Loucy (cell line): ENCODE measurements around the gene EPAS1.

Experiments
- H2AFZ ChIP-seq: fragments of 200-600 bp; sonication (generic); 2 replicates; pipeline ENCODE4 v1.6.0; 2016; ENCODE audit warnings: antibody characterized with exemption, mild to moderate bottlenecking, low read length, moderate library complexity
- H3F3A ChIP-seq: fragments of 200-600 bp; 2 replicates; pipeline ENCODE4 v1.6.0; 2016; ENCODE audit warnings: antibody characterized with exemption, low read depth, mild to moderate bottlenecking
- H3K27me3 ChIP-seq: fragments of 200-600 bp; sonication (generic); 2 replicates; pipeline ENCODE4 v1.6.1; 2014; ENCODE audit warnings: low read length, mild to moderate bottlenecking; ENCODE audit not compliant: insufficient read depth, poor library complexity, severe bottlenecking
- H3K36me3 ChIP-seq: fragments of 200-600 bp; sonication (generic); 2 replicates; pipeline ENCODE4 v1.6.1; 2016; ENCODE audit warnings: low read length; ENCODE audit not compliant: insufficient read depth
- H3K4me1 ChIP-seq: fragments of 200-600 bp; sonication (generic); 2 replicates; pipeline ENCODE4 v1.5.1; 2014; ENCODE audit warnings: low read length, mild to moderate bottlenecking; ENCODE audit not compliant: insufficient read depth, poor library complexity, severe bottlenecking
- H3K4me2 ChIP-seq: fragments of 200-600 bp; sonication (generic); 2 replicates; pipeline ENCODE4 v1.6.0; 2014; ENCODE audit warnings: antibody characterized with exemption, low read length, low read depth, mild to moderate bottlenecking; ENCODE audit not compliant: poor library complexity, severe bottlenecking
- H3K4me3 ChIP-seq: fragments of 200-600 bp; sonication (generic); 2 replicates; pipeline ENCODE4 v1.5.1; 2014; ENCODE audit warnings: low read length, mild to moderate bottlenecking, mixed read lengths; ENCODE audit not compliant: poor library complexity, severe bottlenecking
- H3K79me2 ChIP-seq: fragments of 200-600 bp; sonication (generic); 2 replicates; pipeline ENCODE4 v1.6.1; 2014; ENCODE audit warnings: low read length; ENCODE audit not compliant: insufficient read depth
- H3K9ac ChIP-seq: fragments of 200-600 bp; sonication (generic); 2 replicates; pipeline ENCODE4 v1.6.0; 2014; ENCODE audit warnings: mild to moderate bottlenecking, low read depth, low read length, moderate library complexity; ENCODE audit not compliant: poor library complexity, severe bottlenecking
- H3K9me2 ChIP-seq: fragments of 200-600 bp; sonication (generic); replicated peaks from 2 replicates; pipeline ENCODE4 v1.6.1; 2016; ENCODE audit warnings: low read depth, low read length, mixed read lengths
- H3K9me3 ChIP-seq: fragments of 200-600 bp; sonication (generic); 2 replicates; pipeline ENCODE4 v1.6.1; 2014; ENCODE audit warnings: mild to moderate bottlenecking, antibody characterized with exemption, low read length, low read depth; ENCODE audit not compliant: insufficient read depth
- H4K20me1 ChIP-seq: fragments of 200-600 bp; sonication (generic); 2 replicates; pipeline ENCODE4 v1.6.0; 2014; ENCODE audit warnings: antibody characterized with exemption, low read length, mild to moderate bottlenecking; ENCODE audit not compliant: insufficient read depth, poor library complexity, severe bottlenecking
- CTCF ChIP-seq: fragments of 200-600 bp; sonication (generic); conservative IDR thresholded peaks from 2 replicates; pipeline ENCODE4 v1.5.1; 2014; ENCODE audit warnings: mild to moderate bottlenecking, antibody characterized with exemption, low read length
- EZH2phosphoT487 ChIP-seq: fragments of 200-600 bp; IDR thresholded peaks from 2 replicates; pipeline ENCODE4 v1.6.1; 2018; ENCODE audit warnings: antibody characterized with exemption, mild to moderate bottlenecking, moderate library complexity, borderline replicate concordance

EPAS1 gene

GRCh38 chr2:46345775-46346174, 48.6 kb downstream of the EPAS1 start:
- no peak overlapping the region for H3K4me2 ChIP-seq
- H3K27me3 ChIP-seq = no peaks in the 10 kb centered on the region
- peaks cover 59% of the 10 kb centered on the region for H3K79me2 ChIP-seq
- peaks cover 69% of the 10 kb centered on the region for H3K4me1 ChIP-seq
- TF ChIP-seq EZH2phosphoT487 (no peak), CTCF (no peak)
- peaks cover 8% of the 10 kb centered on the region; the same call in 1 of the 2 replicates for H3F3A ChIP-seq
- no peaks in the 10 kb centered on the region for H4K20me1 ChIP-seq
- H3K9me3 ChIP-seq = no peaks in the 10 kb centered on the region
- no peak overlapping the region for H3K9ac ChIP-seq
- no peak overlapping the region for H2AFZ ChIP-seq
- H3K9me2 ChIP-seq = no peaks in the 10 kb centered on the region
- H3K4me3 ChIP-seq = no peak overlapping the region
- peaks cover 14% of the 10 kb centered on the region; the same call in 1 of the 2 replicates for H3K36me3 ChIP-seq

DNA sequence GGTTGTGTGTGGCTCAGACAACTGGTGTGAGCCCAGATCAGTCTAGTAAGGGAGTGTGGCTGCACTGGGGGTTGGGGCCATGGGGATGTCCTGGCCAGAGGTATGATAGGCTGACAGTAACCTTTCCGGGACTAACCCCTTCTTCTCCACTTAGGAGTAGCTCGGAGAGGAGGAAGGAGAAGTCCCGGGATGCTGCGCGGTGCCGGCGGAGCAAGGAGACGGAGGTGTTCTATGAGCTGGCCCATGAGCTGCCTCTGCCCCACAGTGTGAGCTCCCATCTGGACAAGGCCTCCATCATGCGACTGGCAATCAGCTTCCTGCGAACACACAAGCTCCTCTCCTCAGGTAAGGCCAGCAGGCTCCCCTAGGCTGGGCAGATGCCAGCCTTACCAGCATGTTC, 49.5 kb downstream of the EPAS1 start:
- Histone ChIP-seq H3K4me3 (no peak overlapping the region), H3K36me3 (peaks cover 14% of the 10 kb centered on the region; the same call in 1 of the 2 replicates), H3K4me1 (peaks cover 65% of the 10 kb centered on the region), H3K9me2 (no peaks in the 10 kb centered on the region), H3K27me3 (no peaks in the 10 kb centered on the region), H3K9me3 (no peaks in the 10 kb centered on the region), H3K9ac (no peak overlapping the region), H4K20me1 (no peaks in the 10 kb centered on the region), H2AFZ (no peak overlapping the region), H3K79me2 (peaks cover 50% of the 10 kb centered on the region), H3K4me2 (no peak overlapping the region), H3F3A (peaks cover 8% of the 10 kb centered on the region; the same call in 1 of the 2 replicates)
- TF ChIP-seq CTCF (no peak), EZH2phosphoT487 (no peak)

DNA sequence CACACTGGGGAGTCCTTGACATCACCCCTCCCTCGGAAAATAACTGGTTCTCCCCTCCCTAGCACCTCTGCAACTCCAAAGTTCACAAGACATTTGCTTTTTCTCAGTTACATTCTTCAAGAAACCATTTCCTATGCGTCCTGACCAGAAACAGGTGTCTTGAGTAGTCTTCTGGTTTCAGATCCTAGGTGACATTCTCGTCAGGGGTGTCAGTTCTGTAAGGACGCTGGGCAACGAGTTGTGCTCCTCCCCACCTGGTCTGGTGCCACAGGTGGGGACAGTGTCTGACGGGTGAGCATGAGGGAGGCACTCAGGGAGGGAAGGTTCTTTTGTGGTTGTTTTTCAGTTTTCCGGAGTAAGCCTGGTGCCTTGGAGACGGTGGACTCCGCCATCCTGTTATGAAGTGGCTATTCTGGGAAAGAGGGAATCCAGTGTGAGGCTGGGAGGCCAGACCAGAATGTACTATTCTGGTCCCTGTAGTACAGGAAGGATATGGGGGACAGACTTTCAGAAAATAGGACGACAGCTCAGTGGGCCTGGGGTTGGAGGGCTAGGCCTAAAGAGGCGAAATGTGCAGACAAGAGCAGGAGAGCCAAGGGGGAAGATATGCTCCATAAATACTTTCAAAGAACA, 50.6 kb downstream of the EPAS1 start:
- no peaks in the 10 kb centered on the region for H3K9me2 ChIP-seq
- H3K4me2 ChIP-seq = no peak overlapping the region
- no peaks in the 10 kb centered on the region for H4K20me1 ChIP-seq
- H3K9ac ChIP-seq = no peak overlapping the region
- H3F3A ChIP-seq = peaks cover 15% of the 10 kb centered on the region
- TF ChIP-seq CTCF (no peak), EZH2phosphoT487 (no peak)
- no peak overlapping the region for H2AFZ ChIP-seq
- no peaks in the 10 kb centered on the region for H3K27me3 ChIP-seq
- H3K36me3 ChIP-seq = peaks cover 14% of the 10 kb centered on the region; the same call in 1 of the 2 replicates
- H3K79me2 ChIP-seq = peaks cover 40% of the 10 kb centered on the region
- peaks cover 63% of the 10 kb centered on the region for H3K4me1 ChIP-seq
- H3K4me3 ChIP-seq = no peak overlapping the region
- H3K9me3 ChIP-seq = no peaks in the 10 kb centered on the region
